Stimulated activated CD8-positive, alpha-beta memory T cell treated with anti-CD3 and anti-CD28 coated beads, Interleukin-7, amount 100 ng/mL, for 48 hours (primary cell): Measurements from ENCODE around the gene HOXA5.

Experiments used
- DNase-seq, 2 donors: peaks; one replicate each; pipeline ENCODE4 v3.0.0-alpha.2; 2020; ENCODE audit warnings: low read depth in 1 of 2; ENCODE audit errors: extremely low read depth in 1 of 2

The HOXA5 gene

GRCh38 chr7:27143023-27143949 is at the start of gene HOXA5:
Gene HOXA5, minus strand, starts transcription at chr7:27143681. Its CDS starts 74 bp downstream, at chr7:27143607.
- DNase-seq: no peak

GRCh38 chr7:27192546-27193334 is 49.3 kb upstream of the HOXA5 start:
- DNase-seq: no peak

- no peak for DNase-seq
Measured at GRCh38 chr7:27191833-27192545, 48.5 kb upstream of the HOXA5 start.

GRCh38 chr7:27191161-27191731 is 47.8 kb upstream of the HOXA5 start:
- no peak for DNase-seq

GRCh38 chr7:27189997-27190748 is 46.7 kb upstream of the HOXA5 start:
- no peak for DNase-seq

DNA sequence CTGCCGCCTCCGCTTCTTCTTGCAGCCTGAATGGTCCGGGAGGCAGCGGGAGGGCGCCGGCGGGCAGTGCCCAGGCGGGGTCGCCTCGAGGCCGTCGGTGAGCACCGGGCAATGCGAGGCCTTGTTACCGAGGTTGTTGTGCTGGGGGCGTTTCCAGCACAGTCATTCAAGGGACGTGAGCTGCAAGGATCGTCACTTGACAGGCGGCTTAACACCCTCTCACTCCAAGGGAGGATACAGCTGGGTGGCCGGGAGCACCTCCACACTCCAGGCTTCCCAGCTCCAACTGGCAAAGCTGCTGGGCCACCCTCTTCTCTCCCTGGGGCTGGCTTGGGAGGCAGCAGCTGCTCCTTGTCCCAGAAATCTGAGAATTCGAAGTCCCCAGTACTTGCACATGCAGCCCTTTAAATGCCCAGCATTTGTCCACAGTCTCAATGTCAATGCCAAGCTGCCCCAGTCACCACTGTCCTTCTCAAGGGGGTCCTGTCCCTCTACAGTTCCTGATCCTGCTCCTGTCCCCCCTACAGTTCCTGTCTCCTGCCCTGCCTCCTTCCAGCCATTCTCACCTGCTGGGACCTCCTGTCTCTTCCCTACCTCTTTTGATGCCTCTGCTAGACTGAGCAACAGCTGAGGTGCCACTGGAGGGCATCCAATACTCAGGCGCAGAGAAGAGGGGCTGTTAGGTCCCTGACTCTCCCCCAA is 46.0 kb upstream of the HOXA5 start:
- DNase-seq: no peak

DNA sequence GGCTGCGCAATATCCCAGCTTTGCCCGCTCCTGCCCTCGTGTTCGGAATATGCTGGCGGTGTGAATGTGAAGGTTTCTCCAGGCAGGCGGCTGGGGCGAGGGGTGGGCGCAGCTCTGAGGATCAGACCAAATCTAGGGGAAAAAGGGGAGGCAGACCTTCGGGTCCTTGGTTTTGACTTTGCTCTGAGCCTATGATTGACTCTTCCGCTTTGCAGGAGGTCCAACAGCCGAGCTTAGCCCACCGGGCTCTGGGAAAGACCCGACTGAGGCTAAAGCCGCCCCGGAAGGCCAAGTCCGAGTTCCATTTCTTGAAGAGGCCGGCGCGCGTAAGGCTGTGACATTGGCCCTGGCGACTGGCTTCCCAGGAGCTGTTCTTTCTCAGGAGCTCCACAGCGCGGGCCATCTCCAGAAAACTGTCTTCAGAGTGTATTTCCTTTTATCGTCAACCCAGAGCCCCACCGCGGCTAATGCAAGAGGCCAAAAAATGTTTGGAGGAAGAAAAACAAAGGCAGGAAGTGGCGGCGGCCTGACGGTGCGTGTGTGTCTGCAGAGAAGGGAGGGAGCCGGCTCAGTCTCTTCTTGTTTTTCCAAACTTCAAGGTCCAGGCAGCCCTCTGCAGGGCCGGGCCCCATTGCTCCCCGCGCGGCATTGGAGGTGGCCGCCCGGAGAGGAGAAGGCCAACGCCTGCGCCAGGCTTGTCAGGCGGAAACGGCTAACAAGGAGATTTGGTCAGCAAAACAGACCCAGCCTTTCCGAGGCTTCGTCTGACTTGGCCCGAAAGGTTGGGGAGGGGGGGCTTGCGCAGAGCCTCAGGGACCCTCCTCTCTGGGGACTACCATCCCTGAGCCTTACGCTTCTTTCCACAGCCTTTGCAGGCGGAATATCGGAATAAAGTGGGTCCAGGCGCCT is 45.2 kb upstream of the HOXA5 start:
- DNase-seq: no peak

GRCh38 chr7:27187475-27188385 is 44.2 kb upstream of the HOXA5 start:
- no peak for DNase-seq

DNA sequence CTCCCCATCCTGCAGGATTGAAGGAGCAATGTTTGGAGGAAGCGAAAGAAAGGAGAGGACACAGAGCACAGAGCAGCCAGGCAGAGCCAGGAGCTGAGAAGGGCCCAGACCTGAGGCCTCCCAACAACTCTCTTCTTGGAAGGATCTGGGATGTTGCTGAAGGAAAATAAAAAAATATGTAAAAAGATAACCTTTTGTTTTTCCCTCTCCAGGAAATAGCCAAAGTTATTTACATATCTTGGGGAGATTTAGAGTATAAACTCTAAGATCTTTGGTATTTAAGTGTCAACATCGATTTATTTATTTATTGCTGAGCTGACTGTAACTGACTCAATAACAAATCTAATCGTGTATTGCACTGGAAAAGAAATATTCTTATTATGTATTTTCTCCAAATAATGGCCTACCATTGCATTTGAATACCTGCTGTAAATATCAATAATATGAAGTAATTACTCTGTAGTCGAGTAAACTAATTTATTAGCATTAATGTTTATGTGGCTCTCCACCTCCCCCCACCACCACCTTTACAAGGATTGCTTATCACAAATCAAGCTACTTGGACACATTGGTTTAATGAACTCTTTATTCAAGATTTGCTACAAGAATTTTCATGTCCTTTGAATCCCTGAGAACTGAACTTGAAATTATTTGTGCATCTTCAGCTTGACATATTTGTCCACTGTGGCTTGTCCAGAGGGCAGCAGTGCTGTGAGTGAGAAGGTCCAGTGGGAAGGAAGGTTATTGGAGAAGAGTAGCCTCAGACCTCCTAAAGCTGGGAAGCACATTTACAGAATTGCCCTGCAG is 43.4 kb upstream of the HOXA5 start:
- DNase-seq: no peak

- DNase-seq: no peak
Measured at GRCh38 chr7:27185854-27186667, 42.6 kb upstream of the HOXA5 start.

DNA sequence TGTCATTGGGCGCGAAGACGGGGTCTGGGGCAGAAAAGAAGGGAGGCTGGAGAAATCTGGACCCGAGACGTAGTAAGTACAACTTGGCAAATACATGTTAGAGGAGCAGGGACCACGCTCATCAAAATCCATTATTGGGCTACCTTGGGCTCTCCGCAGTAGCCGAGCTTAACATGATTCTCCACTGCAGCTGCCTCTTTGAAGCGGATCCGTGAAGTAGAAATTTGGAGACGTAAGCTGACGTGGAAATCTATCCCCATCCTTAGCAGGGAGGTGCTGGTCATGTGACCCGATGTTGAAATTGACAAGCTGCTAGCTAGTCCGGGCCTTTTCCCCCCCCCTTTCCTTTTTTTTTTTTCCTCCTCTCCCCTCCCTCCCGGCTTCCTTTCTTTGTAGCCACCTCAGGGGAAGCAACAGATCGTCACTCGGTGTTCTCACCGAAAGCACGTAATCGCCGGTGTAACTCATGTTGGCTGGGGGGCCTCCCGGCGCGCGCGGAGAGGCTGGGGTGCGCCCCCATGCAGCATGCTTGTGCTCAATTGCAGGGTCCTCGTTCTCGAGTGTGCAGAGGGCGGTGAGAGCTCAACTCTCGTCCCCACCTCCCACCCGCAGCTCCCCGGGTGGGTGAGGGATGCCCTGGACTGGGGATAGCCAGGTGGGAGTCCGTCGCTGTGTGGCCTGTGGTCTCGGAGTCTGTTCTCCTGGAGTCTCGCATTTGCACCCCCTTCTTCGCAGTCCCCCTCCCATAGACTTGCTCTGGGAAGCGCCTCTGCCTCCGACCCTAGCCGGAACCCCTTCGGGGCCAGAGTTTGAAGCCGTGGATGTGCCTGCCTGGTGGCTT is 41.8 kb upstream of the HOXA5 start, which contains the start of gene HOXA11:
TSS of gene HOXA11 (minus strand) at position 220 of the 841 bp plus-strand sequence. CDS start at position 132, 88 bp downstream.
- no peak for DNase-seq

- DNase-seq: no peak
Measured at GRCh38 chr7:27184337-27185012, 41.0 kb upstream of the HOXA5 start.

DNA sequence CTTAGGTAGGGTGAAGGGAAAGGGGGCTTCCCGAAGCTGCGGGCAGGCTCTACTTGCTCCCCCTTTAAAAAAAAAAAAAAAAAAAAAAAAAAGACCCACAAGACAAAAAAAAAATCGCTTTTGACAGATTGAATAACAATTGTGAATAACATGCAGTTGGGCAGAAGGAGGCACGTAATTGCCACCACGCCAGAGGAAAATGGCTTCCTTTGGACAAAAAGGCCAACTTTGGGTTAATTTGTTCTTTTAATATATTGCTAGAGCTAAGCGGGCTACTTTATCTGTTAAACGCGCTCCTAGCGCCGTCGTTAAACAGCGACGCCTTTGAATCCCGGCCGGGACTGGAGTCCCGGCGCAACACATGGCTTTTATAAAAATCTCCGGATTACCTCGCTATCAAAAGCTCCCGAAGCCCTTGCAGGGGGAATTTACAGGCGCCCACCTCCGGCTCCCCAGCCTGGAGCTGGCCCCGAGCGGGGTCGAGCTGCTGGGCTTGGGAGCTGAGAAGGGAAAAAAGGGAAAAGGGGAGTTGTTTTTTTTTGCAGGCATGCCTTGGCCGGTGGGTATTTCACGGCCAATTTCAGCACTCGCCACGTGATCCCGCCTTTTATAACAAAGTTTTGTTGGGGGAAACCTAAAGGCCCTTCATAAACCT is 40.3 kb upstream of the HOXA5 start:
- DNase-seq: no peak
